Left ventricle myocardium inferior (tissue), 1 donor: ENCODE data around the gene CXCR4. TPM values are rescaled to one million over a fixed set of nuclear protein-coding genes. Genes with fewer than 3 reads are reported as not detected.

Experiments used
- DNase-seq: peaks from one replicate; pipeline ENCODE4 v3.0.0-alpha.2; 2020
- H3K27ac ChIP-seq: fragments of 200-600 bp; replicated peaks from 2 replicates; pipeline ENCODE4 v1.8.0; 2021
- H3K27me3 ChIP-seq: fragments of 200-600 bp; 2 replicates; pipeline ENCODE4 v1.8.0; 2021; ENCODE audit warnings: low read depth
- H3K36me3 ChIP-seq: fragments of 200-600 bp; 2 replicates; pipeline ENCODE4 v1.8.0; 2021
- H3K4me1 ChIP-seq: fragments of 200-600 bp; 2 replicates; pipeline ENCODE4 v1.8.0; 2021
- H3K4me3 ChIP-seq: fragments of 200-600 bp; 2 replicates; pipeline ENCODE4 v1.8.0; 2021; ENCODE audit warnings: mild to moderate bottlenecking, moderate library complexity
- H3K9me3 ChIP-seq: fragments of 200-600 bp; replicated peaks from 2 replicates; pipeline ENCODE4 v1.8.0; 2021
- CTCF ChIP-seq: fragments of 200-600 bp; IDR thresholded peaks from 2 replicates; pipeline ENCODE4 v1.8.0; 2021; ENCODE audit warnings: antibody characterized with exemption, mild to moderate bottlenecking, borderline replicate concordance
- intact Hi-C: fragments of 100-400 bp; cut with micrococcal nuclease; formaldehyde crosslinking; loops from one replicate; pipeline ENCODE4 v1.11.0; 2022
- total RNA-seq: library from RNA; stranded (reverse); fragmentation: NEBNext Ultra II Directional; extraction: Animal tissue kit (Norgen Biotek cat#: 25700); gene quantifications from one replicate; pipeline ENCODE4 v1.2.1, GENCODE V29; 2021
- donor health status: DM: no; HTN: yes; CAD: no; lungs with severe emphysema.

CXCR4 gene
- total RNA-seq, 1 donor from 2014 or later = 3.2 TPM

- Histone ChIP-seq H3K36me3 (no peaks in the 10 kb centered on the region), H3K9me3 (no peaks in the 10 kb centered on the region), H3K27ac (peak overlapping the region; percentile 39), H3K27me3 (peaks cover 10% of the 10 kb centered on the region), H3K4me1 (no peaks in the 10 kb centered on the region), H3K4me3 (no peak overlapping the region)
- no peak for TF ChIP-seq CTCF
- intact Hi-C loops = no loop called here
- DNase-seq = no peak
Measured at GRCh38 chr2:136107051-136108033, 10.6 kb downstream of the CXCR4 start.

- no peak for TF ChIP-seq CTCF
- Histone ChIP-seq H3K36me3 (no peaks in the 10 kb centered on the region), H3K4me1 (no peaks in the 10 kb centered on the region), H3K27me3 (peaks cover 4% of the 10 kb centered on the region), H3K27ac (no peak overlapping the region), H3K4me3 (no peak overlapping the region), H3K9me3 (no peaks in the 10 kb centered on the region)
- intact Hi-C loops = no loop called here
- no peak for DNase-seq
Measured at GRCh38 chr2:136106505-136106904, 11.4 kb downstream of the CXCR4 start.

- Histone ChIP-seq H3K9me3 (no peaks in the 10 kb centered on the region), H3K36me3 (no peaks in the 10 kb centered on the region), H3K4me1 (no peaks in the 10 kb centered on the region), H3K27me3 (no peaks in the 10 kb centered on the region), H3K4me3 (no peak overlapping the region), H3K27ac (no peak overlapping the region)
- DNase-seq = no peak
- intact Hi-C loops = no loop called here
- TF ChIP-seq CTCF = no peak
Measured at GRCh38 chr2:136104977-136105376, 13.0 kb downstream of the CXCR4 start.

GRCh38 chr2:136101042-136101441 is 16.9 kb downstream of the CXCR4 start:
- Histone ChIP-seq H3K4me1 (no peaks in the 10 kb centered on the region), H3K27me3 (no peaks in the 10 kb centered on the region), H3K4me3 (no peak overlapping the region), H3K36me3 (no peaks in the 10 kb centered on the region), H3K9me3 (no peaks in the 10 kb centered on the region), H3K27ac (no peak overlapping the region)
- no peak for TF ChIP-seq CTCF
- no peak for DNase-seq
- intact Hi-C loops = no loop called here

DNA sequence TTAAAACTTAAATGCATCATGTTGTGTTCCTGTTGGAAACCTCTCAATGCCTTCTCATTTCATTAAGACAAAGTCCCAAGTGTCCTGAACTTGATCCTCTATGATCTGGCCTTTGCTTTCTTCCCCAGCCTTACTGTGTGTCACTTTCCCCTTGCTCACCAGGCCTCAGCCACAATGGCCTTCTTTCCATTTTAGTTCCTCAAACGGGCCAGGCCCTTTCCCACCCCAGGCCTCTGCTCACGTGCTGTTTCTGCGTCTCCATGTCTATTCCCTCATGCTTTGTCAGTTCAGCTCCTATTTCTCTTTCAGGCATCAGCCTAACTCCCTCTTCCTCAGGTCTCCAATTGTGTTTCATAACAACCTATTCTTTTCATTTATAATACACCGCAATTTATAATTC is 19.5 kb downstream of the CXCR4 start:
- peak; percentile 21 for DNase-seq
- TF ChIP-seq CTCF = no peak
- Histone ChIP-seq H3K27me3 (peaks cover 19% of the 10 kb centered on the region), H3K4me1 (no peaks in the 10 kb centered on the region), H3K36me3 (no peaks in the 10 kb centered on the region), H3K9me3 (no peaks in the 10 kb centered on the region), H3K27ac (no peak overlapping the region), H3K4me3 (no peak overlapping the region)
- intact Hi-C loops = no loop called here
